Vein endothelial cell (primary cell): Measurements from ENCODE around the gene ATXN3L. TPM values are rescaled to one million over a fixed set of nuclear protein-coding genes. Genes with fewer than 3 reads are reported as not detected.

Source experiments
- total RNA-seq: library from RNA; depleted of rRNA; stranded (reverse); fragments of >200 nt; gene quantifications from 2 replicates; pipeline ENCODE4 v1.2.3, GENCODE V29; 2012

ATXN3L gene
- total RNA-seq: not detected in 2 replicates

GRCh38 chrX:13319953-13320352 lies at the start of gene ATXN3L:
Gene ATXN3L, minus strand, starts transcription at chrX:13320053. Its CDS starts 119 bp downstream, at chrX:13319934.

Other genes starting within 250 kb of the ATXN3L start
- gene EGFL6, start 249.5 kb upstream of the ATXN3L start, total RNA-seq: not detected in 2 replicates